Transverse colon (tissue), 4 donors: ENCODE data around the gene CCDC68. TPM values are rescaled to one million over a fixed set of nuclear protein-coding genes. Genes with fewer than 3 reads are reported as not detected.

Experiments used
- DNase-seq: peaks from one replicate; pipeline ENCODE4 v3.0.0-alpha.2; 2019
- H3K27ac ChIP-seq, 4 donors: fragments of 200-600 bp; sonication (generic); 2 replicates each; pipeline ENCODE4 v1.5.1; 2016 to 2018; ENCODE audit warnings: inconsistent platforms in 4 of 4
- H3K27me3 ChIP-seq: fragments of 200-600 bp; sonication (generic); 2 replicates; pipeline ENCODE4 v1.5.1; 2017; ENCODE audit warnings: inconsistent platforms
- H3K36me3 ChIP-seq, 4 donors: fragments of 200-600 bp; sonication (generic); 2 replicates each; pipeline ENCODE4 v1.5.1; 2017 to 2019; ENCODE audit warnings: inconsistent platforms in 4 of 4
- H3K4me1 ChIP-seq, 4 donors: fragments of 200-600 bp; sonication (generic); 2 replicates each; pipeline ENCODE4 v1.5.1; 2017 to 2020; ENCODE audit warnings: inconsistent platforms in 4 of 4
- H3K4me3 ChIP-seq, 4 donors: fragments of 200-600 bp; sonication (generic); 1 replicate in 1 of 4; 2 replicates in 3 of 4; pipeline versions ENCODE4 v1.5.1 to v1.6.1; 2017 to 2019; ENCODE audit warnings: inconsistent platforms in 4 of 4
- H3K9me3 ChIP-seq, 2 donors: fragments of 200-600 bp; sonication (generic); 2 replicates each; pipeline ENCODE4 v1.5.1; 2017 to 2019; ENCODE audit warnings: inconsistent platforms in 2 of 2
- CTCF ChIP-seq, 5 experiments: fragments of 200-600 bp in 3 of 5; fragments of 450-650 bp in 2 of 5; sonication (generic) in 3 of 5; IDR thresholded peaks; 1 replicate in 2 of 5; 2 replicates in 3 of 5; pipeline ENCODE4 v1.5.1; 2016 to 2017; ENCODE audit warnings: antibody characterized with exemption in 5 of 5, inconsistent platforms in 3 of 5, mild to moderate bottlenecking in 2 of 5, moderate library complexity in 1 of 5
- EP300 ChIP-seq: sonication (generic); formaldehyde crosslinking; IDR thresholded peaks from one replicate; pipeline ENCODE4 v1.6.1; 2017; ENCODE audit warnings: antibody characterized with exemption, low read depth
- POLR2A ChIP-seq: fragments of 450-650 bp; IDR thresholded peaks from one replicate; pipeline ENCODE4 v1.6.1; 2016; ENCODE audit warnings: antibody characterized with exemption, mild to moderate bottlenecking, moderate library complexity
- POLR2AphosphoS5 ChIP-seq, 3 donors: sonication (generic); formaldehyde crosslinking; IDR thresholded peaks; one replicate each; pipeline ENCODE4 v1.6.1; 2016; ENCODE audit warnings: antibody characterized with exemption in 3 of 3
- WGBS, 2 donors: methylation state at CpG; one replicate each; pipeline ENCODE4 v1.1.5; 2018; ENCODE audit warnings: low coverage in 1 of 2; 5-methylcytosine and 5-hydroxymethylcytosine counted together
- in situ Hi-C, 4 donors: fragments of 200-750 bp; cut with MboI; loops; one replicate each; pipeline versions ENCODE4 v1.15.0 to v1.15.1; 2017; ENCODE audit warnings: low sequenced_read_pairs in 3 of 4, low pct_ligation_motif_present in 1 of 4, low pct_unique_long_range_greater_than_20kb in 1 of 4
- intact Hi-C: fragments of 100-400 bp; cut with DNase I; formaldehyde crosslinking; loops from one replicate; pipeline ENCODE4 v1.15.1; 2023; ENCODE audit warnings: low total_unique reads
- total RNA-seq, 4 donors: library from RNA; depleted of rRNA; stranded (reverse); fragments of >200 nt; gene quantifications; one replicate each; pipeline ENCODE4 v1.1.0, GENCODE V29; 2016

Gene CCDC68
- total RNA-seq, 4 donors from 2014 or later: 24.9 to 109 (median 78.2) TPM

- no peak overlapping the region for H3K27ac ChIP-seq
- DNase-seq: no peak
- intact Hi-C loops (no loop called here), in situ Hi-C loops (no loop called here)
- H3K4me1 ChIP-seq: no peaks in the 10 kb centered on the region
- H3K4me3 ChIP-seq: no peak overlapping the region
- WGBS, 2 donors: 86 to 88% methylated on average over 5 to 6 of the region's 6 CpGs
- H3K36me3 ChIP-seq: no peaks in the 10 kb centered on the region
- no peak for TF ChIP-seq EP300
- no peak for TF ChIP-seq CTCF (IDR thresholded peaks at IDR 0.05)
- no peak for TF ChIP-seq POLR2AphosphoS5 (IDR thresholded peaks at IDR 0.05)
- TF ChIP-seq POLR2A: no peak
- H3K27me3 ChIP-seq: no peaks in the 10 kb centered on the region
- no peaks in the 10 kb centered on the region for H3K9me3 ChIP-seq
Observed at GRCh38 chr18:54883816-54884604, 75.3 kb downstream of the CCDC68 start.

- no peaks in the 10 kb centered on the region for H3K9me3 ChIP-seq
- TF ChIP-seq POLR2A (no peak), CTCF (IDR thresholded peaks at IDR 0.05) (no peak), EP300 (no peak), POLR2AphosphoS5 (IDR thresholded peaks at IDR 0.05) (no peak)
- no peaks in the 10 kb centered on the region for H3K27me3 ChIP-seq
- H3K4me1 ChIP-seq: no peaks in the 10 kb centered on the region
- H3K36me3 ChIP-seq: no peaks in the 10 kb centered on the region
- H3K4me3 ChIP-seq: no peak overlapping the region
- DNase-seq: no peak
- in situ Hi-C loops (no loop called here), intact Hi-C loops (no loop called here)
- H3K27ac ChIP-seq: no peak overlapping the region
- 81 to 90% methylated on average over 4 of the region's 4 CpGs for WGBS, 2 donors
Observed at GRCh38 chr18:54882318-54882717, 76.9 kb downstream of the CCDC68 start.

GRCh38 chr18:54881229-54881768 is 78.0 kb downstream of the CCDC68 start:
- 87 to 88% methylated on average over 4 to 6 of the region's 6 CpGs for WGBS, 2 donors
- no peaks in the 10 kb centered on the region for H3K4me1 ChIP-seq

More at GRCh38 chr18:54881229-54881768, 78.0 kb downstream of the CCDC68 start:
- Histone ChIP-seq H3K4me3 (no peak overlapping the region), H3K27me3 (no peaks in the 10 kb centered on the region), H3K36me3 (no peaks in the 10 kb centered on the region), H3K9me3 (no peaks in the 10 kb centered on the region), H3K27ac (no peak overlapping the region)
- intact Hi-C loops: no loop called here
- no peak for TF ChIP-seq CTCF (IDR thresholded peaks at IDR 0.05)
- TF ChIP-seq POLR2A: no peak
- TF ChIP-seq EP300: no peak
- TF ChIP-seq POLR2AphosphoS5 (IDR thresholded peaks at IDR 0.05): no peak
- in situ Hi-C loops: no loop called here
- no peak for DNase-seq
